ENCODE measurements around the gene F11.

- TF ChIP-seq, protein P1, sequence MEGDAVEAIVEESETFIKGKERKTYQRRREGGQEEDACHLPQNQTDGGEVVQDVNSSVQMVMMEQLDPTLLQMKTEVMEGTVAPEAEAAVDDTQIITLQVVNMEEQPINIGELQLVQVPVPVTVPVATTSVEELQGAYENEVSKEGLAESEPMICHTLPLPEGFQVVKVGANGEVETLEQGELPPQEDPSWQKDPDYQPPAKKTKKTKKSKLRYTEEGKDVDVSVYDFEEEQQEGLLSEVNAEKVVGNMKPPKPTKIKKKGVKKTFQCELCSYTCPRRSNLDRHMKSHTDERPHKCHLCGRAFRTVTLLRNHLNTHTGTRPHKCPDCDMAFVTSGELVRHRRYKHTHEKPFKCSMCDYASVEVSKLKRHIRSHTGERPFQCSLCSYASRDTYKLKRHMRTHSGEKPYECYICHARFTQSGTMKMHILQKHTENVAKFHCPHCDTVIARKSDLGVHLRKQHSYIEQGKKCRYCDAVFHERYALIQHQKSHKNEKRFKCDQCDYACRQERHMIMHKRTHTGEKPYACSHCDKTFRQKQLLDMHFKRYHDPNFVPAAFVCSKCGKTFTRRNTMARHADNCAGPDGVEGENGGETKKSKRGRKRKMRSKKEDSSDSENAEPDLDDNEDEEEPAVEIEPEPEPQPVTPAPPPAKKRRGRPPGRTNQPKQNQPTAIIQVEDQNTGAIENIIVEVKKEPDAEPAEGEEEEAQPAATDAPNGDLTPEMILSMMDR (conservative IDR thresholded peaks at IDR 0.05) = no peak
- no peak for TF ChIP-seq ZFX (IDR thresholded peaks at IDR 0.05)
Observed at GRCh38 chr4:186240848-186241491, 25.0 kb upstream of the F11 start.
